AG20443 (cell line): ENCODE results near the gene DPEP3.

ENCODE experiments used
- DNase-seq: peaks from one replicate; pipeline ENCODE4 v3.0.0; 2012; ENCODE audit warnings: low spot score, mixed read lengths

Gene DPEP3

GRCh38 chr16:67966549-67967182 is 13.6 kb downstream of the DPEP3 start:
- DNase-seq, result peak; percentile 70

- no peak for DNase-seq
Measured at GRCh38 chr16:67965668-67966548, 14.4 kb downstream of the DPEP3 start.

GRCh38 chr16:67964477-67965131 is 15.7 kb downstream of the DPEP3 start:
- DNase-seq, result no peak

GRCh38 chr16:67963662-67964321 is 16.5 kb downstream of the DPEP3 start:
- DNase-seq, result no peak

- no peak for DNase-seq
Measured at GRCh38 chr16:67963292-67963661, 17.0 kb downstream of the DPEP3 start.

GRCh38 chr16:67962135-67962534 is 18.2 kb downstream of the DPEP3 start:
- DNase-seq, result no peak

GRCh38 chr16:67961551-67961957 is 18.7 kb downstream of the DPEP3 start:
- DNase-seq, result no peak

- peak; percentile 91 for DNase-seq
Measured at GRCh38 chr16:67959536-67960329, 20.6 kb downstream of the DPEP3 start.

- DNase-seq, result no peak
Measured at GRCh38 chr16:67957622-67958021, 22.7 kb downstream of the DPEP3 start.

- DNase-seq, result no peak
Measured at GRCh38 chr16:67954421-67955196, 25.7 kb downstream of the DPEP3 start.

GRCh38 chr16:67953641-67954375 is 26.5 kb downstream of the DPEP3 start:
- DNase-seq, result no peak

GRCh38 chr16:67951485-67951884 is 28.8 kb downstream of the DPEP3 start:
- DNase-seq, result no peak

GRCh38 chr16:67950335-67950843 is 29.9 kb downstream of the DPEP3 start:
- no peak for DNase-seq

GRCh38 chr16:67949645-67950044 is 30.7 kb downstream of the DPEP3 start:
- DNase-seq, result no peak

- DNase-seq, result no peak
Measured at GRCh38 chr16:67948015-67948414, 32.3 kb downstream of the DPEP3 start.

GRCh38 chr16:67946966-67947558 is 33.2 kb downstream of the DPEP3 start:
- no peak for DNase-seq

GRCh38 chr16:67946128-67946569 is 34.1 kb downstream of the DPEP3 start:
- DNase-seq, result no peak

- DNase-seq, result no peak
Measured at GRCh38 chr16:67945392-67945933, 34.8 kb downstream of the DPEP3 start.
